Measurements from ENCODE around the gene WDR64.

WDR64 gene

DNA sequence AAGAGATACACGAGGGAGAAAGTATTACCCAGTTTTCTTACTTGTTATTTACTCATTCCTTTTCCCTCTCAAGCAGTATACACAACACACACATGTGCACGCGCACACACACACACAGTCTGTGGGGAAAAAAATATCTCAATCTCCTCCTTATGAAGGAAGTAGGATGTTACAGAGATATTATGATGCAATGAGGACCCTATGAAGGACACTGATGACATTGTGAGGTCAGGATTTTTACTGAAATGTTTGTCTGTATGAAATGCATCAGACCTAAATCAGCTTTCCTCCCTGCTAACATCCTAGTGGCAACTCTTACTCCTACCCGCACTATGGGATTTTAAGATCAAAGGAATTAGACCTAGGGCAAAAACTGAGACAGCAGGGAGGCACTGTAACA is at the start of gene WDR64:
Gene WDR64, plus strand, starts transcription at position 270 of the 400 bp plus-strand sequence. CDS start 204 bp downstream, outside the sequence.
- no peak for DNase-seq

GRCh38 chr1:241603731-241604245 is 48.3 kb upstream of the WDR64 start:
- DNase-seq = no peak

DNA sequence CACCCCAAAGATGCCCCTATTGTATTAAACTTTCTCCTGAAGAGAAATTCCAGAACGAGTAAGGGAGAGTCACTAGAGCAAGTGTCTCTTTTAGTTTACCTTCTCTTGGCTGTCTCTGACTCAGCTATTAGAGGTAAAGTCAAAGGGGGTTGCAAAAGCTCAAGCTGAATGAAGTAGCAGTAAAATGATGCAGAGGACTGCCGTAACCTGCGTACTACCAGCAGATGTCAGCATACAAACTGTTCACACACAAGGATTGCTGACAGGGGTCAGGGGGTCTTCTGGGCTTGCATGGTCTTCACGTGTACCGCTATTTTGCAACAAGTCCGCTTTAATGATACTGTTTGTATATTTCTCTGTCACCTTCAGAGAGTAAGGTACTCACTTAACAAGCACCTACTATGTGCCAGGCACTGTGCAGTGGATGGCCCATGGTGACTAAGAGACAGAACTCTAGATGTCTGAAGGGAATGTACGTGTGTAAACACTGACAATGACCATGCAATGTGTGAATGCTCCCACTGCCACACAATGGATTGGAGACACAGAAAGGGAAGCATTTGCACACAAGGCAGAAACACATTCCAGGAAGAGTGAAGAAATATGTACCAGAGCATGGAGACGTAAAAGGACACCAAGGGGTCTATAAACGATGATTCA is 46.8 kb upstream of the WDR64 start:
- no peak for DNase-seq

- no peak for DNase-seq
These were observed 45.5 kb upstream of the WDR64 start for GRCh38 chr1:241606544-241606943.

DNA sequence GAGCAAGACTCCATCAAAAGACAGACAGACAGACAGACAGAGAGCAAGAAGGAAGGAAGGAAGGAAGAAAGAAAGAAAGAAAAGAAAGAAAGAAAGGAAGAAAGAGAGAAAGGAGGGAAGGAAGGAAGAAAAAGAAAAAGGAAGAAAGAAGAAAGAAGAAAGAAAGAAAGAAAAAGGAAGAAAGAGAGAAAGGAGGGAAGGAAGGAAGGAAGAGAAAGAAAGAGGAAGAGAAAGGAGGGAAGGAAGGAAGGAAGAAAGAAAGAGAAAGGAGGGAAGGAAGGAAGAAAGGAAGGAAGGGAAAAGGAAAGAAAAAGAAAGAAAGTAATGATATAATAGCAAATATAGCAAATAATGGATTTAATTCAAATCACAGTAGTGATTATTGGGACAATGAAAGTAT is 44.6 kb upstream of the WDR64 start:
- DNase-seq = no peak

- DNase-seq = no peak
These were observed 43.6 kb upstream of the WDR64 start for GRCh38 chr1:241608379-241609033.

GRCh38 chr1:241610056-241610815 is 41.8 kb upstream of the WDR64 start:
- peak; percentile 29 for DNase-seq

- DNase-seq = peak; percentile 63
These were observed 41.0 kb upstream of the WDR64 start for GRCh38 chr1:241611063-241611462.

DNA sequence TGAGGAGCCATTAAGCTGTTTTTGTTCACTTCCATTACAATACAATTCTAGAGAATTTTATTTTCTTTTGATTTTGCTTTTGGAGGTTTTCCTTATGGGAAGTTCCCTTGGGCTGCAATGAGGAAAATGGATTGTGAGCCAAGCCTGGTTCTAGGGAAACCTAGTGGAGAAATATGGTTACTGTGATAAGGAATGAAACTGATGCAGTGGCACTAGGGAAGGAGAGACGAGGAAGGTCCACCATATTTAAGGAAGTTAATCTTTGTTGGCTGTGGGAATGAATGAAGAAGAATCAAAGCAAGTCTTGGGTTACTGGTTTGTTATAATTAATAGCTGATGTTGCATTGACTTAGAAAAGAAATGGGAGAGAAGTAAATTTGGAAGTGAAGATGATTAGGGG is 40.3 kb upstream of the WDR64 start:
- no peak for DNase-seq

GRCh38 chr1:241612533-241613477 is 39.3 kb upstream of the WDR64 start:
- no peak for DNase-seq

- DNase-seq = no peak
These were observed 37.9 kb upstream of the WDR64 start for GRCh38 chr1:241614144-241614543.

GRCh38 chr1:241614572-241614971 is 37.5 kb upstream of the WDR64 start:
- no peak for DNase-seq

DNA sequence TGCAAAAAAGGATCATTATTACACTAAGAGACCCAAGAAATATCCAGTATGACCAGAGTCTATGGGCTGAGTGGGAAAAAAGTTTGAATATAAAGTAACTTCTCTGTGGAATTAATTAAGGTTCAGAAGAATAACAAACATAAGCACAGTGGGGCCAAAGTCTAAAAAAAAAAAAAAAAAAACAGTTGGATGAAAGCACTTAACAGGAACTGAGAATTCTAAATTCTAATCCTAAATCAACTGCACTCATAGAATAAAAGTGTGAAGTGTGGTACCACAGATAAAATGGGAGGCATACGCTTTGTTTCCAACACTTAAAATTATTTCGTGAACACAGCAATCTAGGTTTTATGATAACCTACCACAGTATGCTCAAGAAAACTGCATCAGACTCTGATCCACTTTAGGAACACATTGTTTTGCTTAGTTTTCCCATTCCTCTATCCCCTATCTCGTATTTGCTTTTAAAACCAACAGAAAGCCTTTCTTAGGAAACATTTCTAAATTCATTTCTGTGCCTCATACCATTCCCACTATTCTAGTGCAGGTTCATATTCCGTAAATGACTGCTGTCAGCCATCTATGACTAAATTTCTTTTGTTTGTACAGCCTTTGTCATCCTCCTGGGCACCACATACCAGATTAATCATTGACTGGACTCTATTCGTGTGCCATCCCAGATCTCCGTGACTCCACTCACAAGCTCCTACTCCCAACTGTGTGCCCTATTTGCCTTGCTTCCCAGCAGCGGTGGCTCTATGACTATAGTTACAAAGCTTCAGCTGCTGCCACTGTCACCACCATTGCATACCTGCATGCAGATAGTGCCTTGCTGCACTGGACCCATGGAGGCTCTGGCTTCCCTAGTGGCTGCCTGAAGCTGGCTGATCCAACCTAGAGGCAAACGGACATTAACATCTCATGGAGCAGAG is 36.8 kb upstream of the WDR64 start:
- no peak for DNase-seq

- no peak for DNase-seq
These were observed 34.7 kb upstream of the WDR64 start for GRCh38 chr1:241617426-241617825.

DNA sequence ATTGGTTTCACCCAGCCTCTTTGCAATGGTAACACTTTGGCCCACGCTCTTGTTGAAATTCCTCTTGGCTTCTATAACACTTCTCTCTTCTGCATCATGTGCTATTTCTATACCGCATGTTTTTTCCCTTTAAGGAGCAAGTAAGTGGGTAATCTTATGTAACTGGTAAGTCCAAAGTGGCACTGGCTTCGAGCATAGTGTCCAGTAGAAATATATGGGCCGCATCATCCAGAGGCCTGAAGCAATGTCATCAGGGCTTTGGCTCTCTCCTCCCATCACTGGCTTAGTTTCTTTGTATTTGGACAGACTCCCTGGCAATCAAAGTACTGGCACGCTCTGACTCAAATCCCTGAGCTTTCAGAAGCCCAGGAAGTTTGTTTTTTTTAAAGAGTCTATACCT is 29.4 kb upstream of the WDR64 start:
- DNase-seq = no peak

DNA sequence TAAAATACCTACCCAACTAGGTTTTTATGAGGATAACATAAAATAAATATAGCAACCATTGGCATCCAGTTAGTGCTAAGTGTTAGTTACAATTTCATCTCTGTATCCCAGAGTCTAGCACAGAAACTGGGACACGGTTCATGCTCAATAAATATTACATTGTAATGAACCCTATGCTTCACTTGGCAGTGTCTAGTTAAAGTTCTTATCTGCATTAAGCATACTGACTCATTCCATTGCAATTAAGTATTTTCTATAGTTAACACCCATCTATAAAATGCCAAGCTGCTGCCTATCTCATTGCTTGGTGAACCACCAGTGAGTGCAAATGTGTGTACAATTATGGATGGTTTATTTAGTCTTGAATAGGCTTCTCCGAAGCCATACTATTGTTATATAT is 27.1 kb upstream of the WDR64 start:
- DNase-seq = no peak

GRCh38 chr1:241627453-241628259 is 24.4 kb upstream of the WDR64 start:
- peak; percentile 4 for DNase-seq

GRCh38 chr1:241630005-241630404 is 22.1 kb upstream of the WDR64 start:
- DNase-seq = no peak

GRCh38 chr1:241630476-241630875 is 21.6 kb upstream of the WDR64 start:
- peak; percentile 3 for DNase-seq

DNA sequence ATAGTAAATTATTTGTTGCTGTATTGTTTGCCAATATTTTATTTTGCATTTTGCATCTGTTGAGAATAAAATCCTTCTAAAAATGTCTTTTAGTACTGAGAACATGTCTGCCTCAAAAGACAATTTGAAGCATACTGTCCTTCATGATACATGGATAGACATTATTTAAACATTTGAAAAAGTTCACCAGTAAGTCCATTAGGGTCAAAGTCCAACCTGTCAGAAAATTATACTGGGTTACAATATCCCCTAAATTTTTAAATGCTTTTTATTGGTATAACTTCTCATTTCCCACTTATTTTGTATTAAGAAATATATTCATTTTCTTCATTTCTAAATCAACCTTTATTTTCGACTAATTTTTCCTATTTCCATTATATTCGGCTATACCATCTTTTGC is 21.2 kb upstream of the WDR64 start:
- DNase-seq = no peak

- DNase-seq = no peak
These were observed 20.4 kb upstream of the WDR64 start for GRCh38 chr1:241631674-241632073.

All from NCI-H510A treated with DMSO at 0.1 percent for 48 hours (cell line).